ENCODE measurements around the gene COL6A3. TPM values are rescaled to one million over a fixed set of nuclear protein-coding genes. Genes with fewer than 3 reads are reported as not detected.

The COL6A3 gene
- total RNA-seq, 3 donors from 2014 or later = 20.9 to 235 (median 194) TPM

DNA sequence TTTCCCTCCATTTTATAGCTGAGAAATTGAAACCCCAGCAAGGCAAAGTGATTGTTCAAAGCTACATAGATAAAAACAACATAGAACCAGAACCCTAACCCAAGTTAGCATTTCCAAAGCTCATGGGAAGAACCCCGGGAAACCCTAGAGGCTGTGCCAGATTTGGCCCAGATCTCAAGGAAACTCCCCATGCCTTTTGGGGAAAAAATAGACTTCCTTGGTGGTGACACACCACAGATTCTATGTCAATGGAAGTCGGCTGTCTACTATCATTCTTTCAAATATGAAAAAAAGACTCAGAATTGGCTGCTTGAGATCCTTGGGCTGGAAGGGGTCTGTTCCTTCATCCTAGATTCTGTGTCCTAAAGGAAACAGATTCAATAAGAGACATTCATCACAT, 8.4 kb downstream of the COL6A3 start:
- Histone ChIP-seq H3K36me3 (ENCODE audit: low read depth) (no peaks in the 10 kb centered on the region), H3K4me3 (no peak overlapping the region), H3K4me1 (ENCODE audit: low read depth) (no peaks in the 10 kb centered on the region), H3K9me3 (no peaks in the 10 kb centered on the region)
- TF ChIP-seq, protein P1, sequence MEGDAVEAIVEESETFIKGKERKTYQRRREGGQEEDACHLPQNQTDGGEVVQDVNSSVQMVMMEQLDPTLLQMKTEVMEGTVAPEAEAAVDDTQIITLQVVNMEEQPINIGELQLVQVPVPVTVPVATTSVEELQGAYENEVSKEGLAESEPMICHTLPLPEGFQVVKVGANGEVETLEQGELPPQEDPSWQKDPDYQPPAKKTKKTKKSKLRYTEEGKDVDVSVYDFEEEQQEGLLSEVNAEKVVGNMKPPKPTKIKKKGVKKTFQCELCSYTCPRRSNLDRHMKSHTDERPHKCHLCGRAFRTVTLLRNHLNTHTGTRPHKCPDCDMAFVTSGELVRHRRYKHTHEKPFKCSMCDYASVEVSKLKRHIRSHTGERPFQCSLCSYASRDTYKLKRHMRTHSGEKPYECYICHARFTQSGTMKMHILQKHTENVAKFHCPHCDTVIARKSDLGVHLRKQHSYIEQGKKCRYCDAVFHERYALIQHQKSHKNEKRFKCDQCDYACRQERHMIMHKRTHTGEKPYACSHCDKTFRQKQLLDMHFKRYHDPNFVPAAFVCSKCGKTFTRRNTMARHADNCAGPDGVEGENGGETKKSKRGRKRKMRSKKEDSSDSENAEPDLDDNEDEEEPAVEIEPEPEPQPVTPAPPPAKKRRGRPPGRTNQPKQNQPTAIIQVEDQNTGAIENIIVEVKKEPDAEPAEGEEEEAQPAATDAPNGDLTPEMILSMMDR (IDR thresholded peaks at IDR 0.05) = no peak
- intact Hi-C loops (cut with DNase I, micrococcal nuclease) = no loop called here
- ATAC-seq (no peak), DNase-seq (no peak)

DNA sequence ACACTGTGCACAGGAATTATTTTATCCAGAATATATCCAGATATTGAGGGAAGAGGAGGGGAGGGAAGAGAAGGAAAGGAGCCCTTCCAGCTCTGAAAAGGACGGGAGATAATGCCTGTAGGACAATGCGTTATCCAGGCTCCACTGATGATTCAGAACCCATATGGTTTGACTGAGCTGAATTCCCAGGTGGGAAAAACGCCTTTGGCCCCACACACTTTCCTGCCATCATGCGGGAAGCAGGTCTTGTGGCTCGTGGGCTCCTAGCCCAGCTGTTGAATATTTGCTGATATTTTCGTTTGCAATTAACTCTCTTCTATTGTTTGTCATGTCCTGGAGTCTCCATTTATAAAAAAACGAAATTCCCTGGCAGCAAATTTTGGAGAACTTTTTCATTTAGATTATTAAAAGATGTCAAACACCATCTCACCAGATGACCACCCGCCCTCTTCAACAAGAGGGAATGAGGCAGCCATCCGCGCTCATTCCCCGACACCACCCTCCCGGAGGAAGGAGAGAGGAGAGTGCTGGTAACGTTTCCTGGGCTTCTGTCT, 8.9 kb downstream of the COL6A3 start:
- no peak overlapping the region for H3K4me3 ChIP-seq
- intact Hi-C loops (cut with DNase I, micrococcal nuclease) = no loop called here
- no peaks in the 10 kb centered on the region for H3K36me3 ChIP-seq (ENCODE audit: low read depth)
- no peak for ATAC-seq
- H3K4me1 ChIP-seq (ENCODE audit: low read depth) = no peaks in the 10 kb centered on the region
- H3K9me3 ChIP-seq = no peaks in the 10 kb centered on the region
- DNase-seq = no peak
- TF ChIP-seq, protein P1 (IDR thresholded peaks at IDR 0.05) = no peak

DNA sequence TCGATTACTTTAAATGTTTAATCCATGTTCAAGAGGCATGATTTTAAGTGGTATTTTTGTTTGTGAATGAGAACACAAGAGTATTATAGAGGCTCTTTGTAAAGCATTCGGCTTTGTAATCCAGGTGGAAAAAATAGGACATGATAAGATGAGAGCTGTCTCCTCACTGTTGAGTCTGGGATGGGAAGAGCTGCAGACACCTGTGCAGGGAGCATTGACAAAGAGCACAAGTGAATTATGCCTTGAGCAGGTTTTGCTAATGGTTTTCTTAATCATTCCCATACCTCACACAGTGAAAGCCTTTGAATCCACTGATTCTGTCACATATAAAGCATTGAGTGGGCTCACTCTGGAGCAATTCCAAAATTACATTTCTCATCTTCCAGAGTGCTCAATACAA, 9.6 kb downstream of the COL6A3 start:
- no peaks in the 10 kb centered on the region for H3K4me1 ChIP-seq (ENCODE audit: low read depth)
- TF ChIP-seq, protein P1 (IDR thresholded peaks at IDR 0.05) = no peak
- DNase-seq (no peak), ATAC-seq (no peak)
- intact Hi-C loops (cut with DNase I, micrococcal nuclease) = no loop called here
- no peaks in the 10 kb centered on the region for H3K36me3 ChIP-seq (ENCODE audit: low read depth)
- H3K4me3 ChIP-seq = no peak overlapping the region
- H3K9me3 ChIP-seq = no peaks in the 10 kb centered on the region

DNA sequence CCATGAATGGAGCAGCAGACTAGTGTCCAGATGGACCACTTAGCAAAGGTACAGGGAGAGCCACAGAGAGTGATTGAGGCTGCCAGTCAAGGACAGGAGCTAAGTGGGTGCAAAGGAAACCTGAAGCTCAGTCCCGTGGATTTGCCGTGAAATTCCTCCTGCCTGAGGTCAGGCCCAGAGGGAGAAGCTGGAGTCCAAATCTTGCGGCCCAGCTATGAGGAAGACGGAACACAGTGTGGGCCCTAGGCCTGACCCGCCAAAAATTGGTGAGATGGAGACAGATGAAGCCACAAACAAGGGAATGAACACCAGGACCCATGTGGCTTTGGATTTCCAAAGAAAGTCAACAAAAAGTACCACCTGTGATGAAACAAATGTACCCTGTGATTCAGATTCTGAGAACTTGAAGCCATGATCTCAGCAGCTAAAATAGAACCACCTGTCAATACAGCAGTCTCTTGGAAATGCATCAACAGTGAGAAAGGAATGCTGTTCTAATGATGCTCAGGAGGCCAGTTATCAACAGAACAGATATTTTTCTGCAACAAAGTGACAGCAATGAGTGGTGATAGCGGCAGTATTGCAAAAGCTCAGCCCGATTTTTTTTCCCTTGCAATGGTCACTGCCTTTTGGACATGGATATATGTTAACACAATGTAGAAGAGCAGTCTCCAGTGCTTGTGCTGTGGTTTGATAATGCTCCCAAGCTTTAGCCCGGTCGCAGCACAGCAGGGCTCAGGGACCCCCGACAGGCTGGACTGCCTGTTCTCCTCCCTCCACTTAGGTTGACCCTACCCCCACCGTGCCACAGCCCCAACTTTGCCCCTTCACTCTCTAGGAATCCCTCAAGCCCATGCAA, 10.7 kb downstream of the COL6A3 start:
- DNase-seq = no peak

DNA sequence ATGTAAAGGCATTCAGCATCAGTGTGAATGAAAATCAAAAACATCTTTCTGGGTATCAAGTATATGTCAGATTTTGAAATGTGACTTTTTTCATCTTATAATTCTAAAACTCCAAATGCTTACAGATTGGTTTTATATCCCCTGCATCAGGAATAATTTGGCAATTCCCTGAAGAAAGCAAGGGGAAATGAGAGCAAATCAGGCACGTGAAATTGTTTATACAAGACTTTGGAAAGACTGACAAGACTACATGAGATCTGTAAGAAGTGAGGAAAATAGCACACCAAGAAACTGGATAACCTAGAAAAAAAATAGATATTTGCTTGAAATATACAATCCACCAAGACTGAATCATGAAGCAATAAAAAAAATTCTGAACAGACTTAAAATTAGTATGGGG, 13.8 kb downstream of the COL6A3 start:
- intact Hi-C loops (cut with DNase I, micrococcal nuclease) = no loop called here
- TF ChIP-seq, protein P1 (IDR thresholded peaks at IDR 0.05) = no peak
- H3K36me3 ChIP-seq (ENCODE audit: low read depth) = no peaks in the 10 kb centered on the region
- H3K4me1 ChIP-seq (ENCODE audit: low read depth) = no peaks in the 10 kb centered on the region
- no peak overlapping the region for H3K4me3 ChIP-seq
- ATAC-seq = no peak
- DNase-seq = no peak
- no peaks in the 10 kb centered on the region for H3K9me3 ChIP-seq

More for the DNA sequence above, 10.7 kb downstream of the COL6A3 start:
- no peak for ATAC-seq
- TF ChIP-seq, protein P1 (IDR thresholded peaks at IDR 0.05) = no peak
- intact Hi-C loops (cut with DNase I, micrococcal nuclease) = no loop called here
- no peaks in the 10 kb centered on the region for H3K4me1 ChIP-seq (ENCODE audit: low read depth)
- H3K9me3 ChIP-seq = no peaks in the 10 kb centered on the region
- H3K36me3 ChIP-seq (ENCODE audit: low read depth) = no peaks in the 10 kb centered on the region
- no peak overlapping the region for H3K4me3 ChIP-seq
